Measurements from ENCODE around the gene ALOX15B.

The ALOX15B gene

DNA sequence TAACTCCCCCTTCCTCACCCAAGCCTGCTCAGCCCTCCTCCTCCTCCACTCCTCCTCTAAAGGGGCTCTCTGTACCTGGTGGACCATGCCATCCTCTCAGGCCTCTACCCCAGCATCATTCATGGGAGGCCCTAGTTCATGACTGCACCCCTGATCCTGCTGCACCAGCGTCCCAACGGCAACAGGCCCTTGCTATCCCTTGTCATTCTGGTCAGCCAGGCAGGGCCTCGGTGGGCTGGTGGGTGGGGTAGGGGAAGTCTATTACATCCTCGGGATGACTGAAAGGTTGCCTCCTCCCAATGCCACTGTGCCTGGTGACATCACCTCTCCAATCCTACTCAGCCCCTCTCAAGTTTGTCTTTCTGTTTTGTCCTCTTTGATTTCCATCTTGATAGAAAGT, 28.9 kb downstream of the ALOX15B start:
- H3K4me1 ChIP-seq (ENCODE audit: control insufficient read depth, insufficient read depth, low read length): peaks cover 17% of the 10 kb centered on the region
- H3K27me3 ChIP-seq (ENCODE audit: control insufficient read depth, insufficient read depth, low read length): peaks cover 72% of the 10 kb centered on the region
- H3K4me3 ChIP-seq (ENCODE audit: low read depth, low read length): no peak overlapping the region
- no peak overlapping the region for H3K9ac ChIP-seq (ENCODE audit: low read length)
- H3K27ac ChIP-seq (ENCODE audit: low read depth, low read length): no peak overlapping the region
- no peaks in the 10 kb centered on the region for H3K9me3 ChIP-seq (ENCODE audit: control insufficient read depth, insufficient read depth, low read depth, low read length)
- H3K36me3 ChIP-seq (ENCODE audit: control insufficient read depth, insufficient read depth, low read length): no peaks in the 10 kb centered on the region

DNA sequence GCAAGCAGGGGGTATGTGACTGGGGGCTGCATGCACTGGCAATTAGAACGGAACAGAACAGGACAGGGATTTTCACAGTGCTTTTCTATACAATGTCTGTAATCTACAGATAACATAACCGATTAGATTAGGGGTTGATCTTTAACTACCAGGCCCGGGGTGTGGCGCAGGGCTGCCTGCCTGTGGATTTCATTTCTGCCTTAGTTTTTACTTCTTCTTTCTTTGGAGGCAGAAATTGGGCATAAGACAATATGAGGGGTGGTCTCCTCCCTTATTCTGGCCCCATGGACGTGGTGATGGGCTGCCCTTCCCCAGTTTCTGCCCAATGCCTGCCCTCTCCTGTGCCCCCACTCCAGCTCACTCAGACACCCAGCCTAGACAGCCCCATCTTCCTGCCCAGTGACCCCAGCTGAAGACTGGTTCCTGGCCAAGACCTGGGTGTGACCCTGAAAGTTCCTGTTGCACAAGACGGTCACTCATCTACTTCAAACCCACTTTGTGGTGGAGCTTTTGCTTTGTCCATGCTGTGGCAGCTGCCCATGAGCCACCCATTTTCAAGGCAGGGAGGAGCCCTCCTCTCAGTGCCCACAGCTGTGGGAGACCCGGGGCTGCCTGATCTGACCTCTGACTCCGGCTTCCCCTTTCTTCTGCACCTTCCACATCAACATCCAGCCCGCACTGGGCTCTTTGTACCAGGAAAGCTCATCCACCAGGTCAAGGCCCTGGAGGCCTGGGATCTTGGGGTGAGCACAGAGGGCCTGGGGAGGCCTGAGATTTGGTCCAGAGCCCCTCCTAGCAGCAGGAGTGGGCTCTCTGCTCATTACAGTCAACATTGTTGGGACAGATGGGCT, 30.1 kb downstream of the ALOX15B start:
- Histone ChIP-seq H3K9me3 (ENCODE audit: control insufficient read depth, insufficient read depth, low read depth, low read length) (no peaks in the 10 kb centered on the region), H3K27ac (ENCODE audit: low read depth, low read length) (no peak overlapping the region), H3K4me3 (ENCODE audit: low read depth, low read length) (no peak overlapping the region), H3K27me3 (ENCODE audit: control insufficient read depth, insufficient read depth, low read length) (peaks cover 74% of the 10 kb centered on the region), H3K4me1 (ENCODE audit: control insufficient read depth, insufficient read depth, low read length) (peaks cover 17% of the 10 kb centered on the region), H3K9ac (ENCODE audit: low read length) (no peak overlapping the region), H3K36me3 (ENCODE audit: control insufficient read depth, insufficient read depth, low read length) (no peaks in the 10 kb centered on the region)

GRCh38 chr17:8069587-8069860, 30.7 kb downstream of the ALOX15B start:
- Histone ChIP-seq H3K4me1 (ENCODE audit: control insufficient read depth, insufficient read depth, low read length) (peaks cover 17% of the 10 kb centered on the region), H3K9me3 (ENCODE audit: control insufficient read depth, insufficient read depth, low read depth, low read length) (no peaks in the 10 kb centered on the region), H3K27ac (ENCODE audit: low read depth, low read length) (no peak overlapping the region), H3K9ac (ENCODE audit: low read length) (no peak overlapping the region), H3K27me3 (ENCODE audit: control insufficient read depth, insufficient read depth, low read length) (peaks cover 76% of the 10 kb centered on the region), H3K36me3 (ENCODE audit: control insufficient read depth, insufficient read depth, low read length) (no peaks in the 10 kb centered on the region), H3K4me3 (ENCODE audit: low read depth, low read length) (no peak overlapping the region)

DNA sequence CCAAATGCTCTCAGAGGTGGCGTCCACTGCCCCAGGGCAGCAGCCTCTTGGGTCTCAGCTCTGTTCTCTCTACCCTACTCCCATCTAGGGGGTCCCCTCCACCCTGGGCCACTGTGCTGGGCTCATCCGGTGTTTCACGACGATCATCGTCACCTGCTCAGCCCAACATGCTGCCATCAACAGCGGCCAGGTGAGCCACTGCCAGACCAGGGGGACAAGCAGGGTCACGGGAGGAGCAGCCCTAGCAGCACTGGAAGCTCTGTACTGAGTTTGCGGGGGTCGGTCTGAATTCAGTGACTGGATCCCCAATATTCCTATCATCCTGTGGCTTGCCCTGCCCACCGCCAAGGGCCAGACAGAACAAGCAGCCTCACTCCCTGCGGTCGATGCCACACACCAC, 32.6 kb downstream of the ALOX15B start:
- Histone ChIP-seq H3K4me3 (ENCODE audit: low read depth, low read length) (no peak overlapping the region), H3K27me3 (ENCODE audit: control insufficient read depth, insufficient read depth, low read length) (peaks cover 91% of the 10 kb centered on the region), H3K36me3 (ENCODE audit: control insufficient read depth, insufficient read depth, low read length) (no peaks in the 10 kb centered on the region), H3K9ac (ENCODE audit: low read length) (no peak overlapping the region), H3K27ac (ENCODE audit: low read depth, low read length) (no peak overlapping the region), H3K4me1 (ENCODE audit: control insufficient read depth, insufficient read depth, low read length) (peaks cover 14% of the 10 kb centered on the region), H3K9me3 (ENCODE audit: control insufficient read depth, insufficient read depth, low read depth, low read length) (no peaks in the 10 kb centered on the region)

- Histone ChIP-seq H3K9ac (ENCODE audit: low read length) (no peak overlapping the region), H3K27ac (ENCODE audit: low read depth, low read length) (no peak overlapping the region), H3K4me3 (ENCODE audit: low read depth, low read length) (peak overlapping the region; percentile 73), H3K9me3 (ENCODE audit: control insufficient read depth, insufficient read depth, low read depth, low read length) (no peaks in the 10 kb centered on the region), H3K36me3 (ENCODE audit: control insufficient read depth, insufficient read depth, low read length) (no peaks in the 10 kb centered on the region), H3K4me1 (ENCODE audit: control insufficient read depth, insufficient read depth, low read length) (peaks cover 10% of the 10 kb centered on the region), H3K27me3 (ENCODE audit: control insufficient read depth, insufficient read depth, low read length) (peaks cover 95% of the 10 kb centered on the region)
These were observed 33.5 kb downstream of the ALOX15B start for GRCh38 chr17:8072341-8072728.

GRCh38 chr17:8072729-8073461, 34.0 kb downstream of the ALOX15B start:
- Histone ChIP-seq H3K4me3 (ENCODE audit: low read depth, low read length) (peak overlapping the region; percentile 73), H3K27ac (ENCODE audit: low read depth, low read length) (no peak overlapping the region), H3K4me1 (ENCODE audit: control insufficient read depth, insufficient read depth, low read length) (peaks cover 9% of the 10 kb centered on the region), H3K27me3 (ENCODE audit: control insufficient read depth, insufficient read depth, low read length) (peaks cover 95% of the 10 kb centered on the region), H3K9ac (ENCODE audit: low read length) (no peak overlapping the region), H3K36me3 (ENCODE audit: control insufficient read depth, insufficient read depth, low read length) (no peaks in the 10 kb centered on the region), H3K9me3 (ENCODE audit: control insufficient read depth, insufficient read depth, low read depth, low read length) (no peaks in the 10 kb centered on the region)

GRCh38 chr17:8073627-8074484, 35.0 kb downstream of the ALOX15B start:
- Histone ChIP-seq H3K27me3 (ENCODE audit: control insufficient read depth, insufficient read depth, low read length) (peaks cover 91% of the 10 kb centered on the region), H3K4me3 (ENCODE audit: low read depth, low read length) (peak overlapping the region; percentile 73), H3K36me3 (ENCODE audit: control insufficient read depth, insufficient read depth, low read length) (no peaks in the 10 kb centered on the region), H3K27ac (ENCODE audit: low read depth, low read length) (no peak overlapping the region), H3K4me1 (ENCODE audit: control insufficient read depth, insufficient read depth, low read length) (peaks cover 9% of the 10 kb centered on the region), H3K9me3 (ENCODE audit: control insufficient read depth, insufficient read depth, low read depth, low read length) (no peaks in the 10 kb centered on the region; the same call in 1 of the 2 replicates), H3K9ac (ENCODE audit: low read length) (no peak overlapping the region)

DNA sequence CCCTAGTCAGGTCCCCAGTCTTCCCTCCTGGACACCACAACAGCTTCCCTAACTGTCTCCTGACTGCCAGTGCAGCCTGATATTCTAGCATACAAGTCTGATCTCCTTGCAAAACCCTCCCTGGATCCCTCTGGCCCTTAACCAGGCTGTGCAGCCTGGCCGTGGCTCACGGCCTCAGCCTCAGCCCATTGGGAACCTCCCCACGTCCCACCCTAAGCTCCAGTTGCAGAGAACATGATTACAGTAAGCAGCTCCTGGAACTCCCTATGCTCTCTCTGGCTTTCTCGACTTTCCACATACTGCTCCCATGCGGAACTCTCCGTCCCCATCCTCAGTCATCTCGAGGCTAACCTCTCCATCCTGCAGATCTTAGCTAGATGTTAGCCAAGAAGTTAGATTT, 35.7 kb downstream of the ALOX15B start:
- no peaks in the 10 kb centered on the region; the same call in 1 of the 2 replicates for H3K9me3 ChIP-seq (ENCODE audit: control insufficient read depth, insufficient read depth, low read depth, low read length)
- no peak overlapping the region for H3K9ac ChIP-seq (ENCODE audit: low read length)
- H3K4me3 ChIP-seq (ENCODE audit: low read depth, low read length): no peak overlapping the region
- H3K27me3 ChIP-seq (ENCODE audit: control insufficient read depth, insufficient read depth, low read length): peaks cover 92% of the 10 kb centered on the region
- peaks cover 9% of the 10 kb centered on the region for H3K4me1 ChIP-seq (ENCODE audit: control insufficient read depth, insufficient read depth, low read length)
- no peak overlapping the region for H3K27ac ChIP-seq (ENCODE audit: low read depth, low read length)
- no peaks in the 10 kb centered on the region for H3K36me3 ChIP-seq (ENCODE audit: control insufficient read depth, insufficient read depth, low read length)

- Histone ChIP-seq H3K9me3 (ENCODE audit: control insufficient read depth, insufficient read depth, low read depth, low read length) (no peaks in the 10 kb centered on the region; the same call in 1 of the 2 replicates), H3K27me3 (ENCODE audit: control insufficient read depth, insufficient read depth, low read length) (peaks cover 94% of the 10 kb centered on the region), H3K4me1 (ENCODE audit: control insufficient read depth, insufficient read depth, low read length) (peaks cover 9% of the 10 kb centered on the region), H3K9ac (ENCODE audit: low read length) (no peak overlapping the region), H3K4me3 (ENCODE audit: low read depth, low read length) (no peak overlapping the region), H3K36me3 (ENCODE audit: control insufficient read depth, insufficient read depth, low read length) (no peaks in the 10 kb centered on the region), H3K27ac (ENCODE audit: low read depth, low read length) (no peak overlapping the region)
These were observed 36.2 kb downstream of the ALOX15B start for GRCh38 chr17:8075081-8075480.

- no peaks in the 10 kb centered on the region; the same call in 1 of the 2 replicates for H3K9me3 ChIP-seq (ENCODE audit: control insufficient read depth, insufficient read depth, low read depth, low read length)
- peaks cover 94% of the 10 kb centered on the region for H3K27me3 ChIP-seq (ENCODE audit: control insufficient read depth, insufficient read depth, low read length)
- no peak overlapping the region for H3K27ac ChIP-seq (ENCODE audit: low read depth, low read length)
- no peak overlapping the region for H3K4me3 ChIP-seq (ENCODE audit: low read depth, low read length)
- no peak overlapping the region for H3K9ac ChIP-seq (ENCODE audit: low read length)
- H3K36me3 ChIP-seq (ENCODE audit: control insufficient read depth, insufficient read depth, low read length): no peaks in the 10 kb centered on the region
- peaks cover 9% of the 10 kb centered on the region for H3K4me1 ChIP-seq (ENCODE audit: control insufficient read depth, insufficient read depth, low read length)
These were observed 36.9 kb downstream of the ALOX15B start for GRCh38 chr17:8075574-8076342.
